Fibroblast of villous mesenchyme (primary cell): ENCODE data around the gene DAGLA. TPM values are rescaled to one million over a fixed set of nuclear protein-coding genes. Genes with fewer than 3 reads are reported as not detected.
A peak's percentile ranks its signal among the peaks of the same experiment; 100 is the strongest.

ENCODE experiments used
- DNase-seq: peaks from one replicate; pipeline ENCODE4 v3.0.0-alpha.2; 2010; ENCODE audit warnings: low read depth
- H3K4me3 ChIP-seq: 2 replicates; pipeline ENCODE4 v1.5.1; 2011; ENCODE audit warnings: low read depth, mild to moderate bottlenecking, low read length
- CTCF ChIP-seq: IDR thresholded peaks from 2 replicates; pipeline ENCODE4 v1.5.1; 2012; ENCODE audit warnings: low read depth, mild to moderate bottlenecking, low read length; ENCODE audit not compliant: insufficient read depth
- total RNA-seq: library from RNA; depleted of rRNA; stranded (reverse); fragments of >200 nt; gene quantifications from 2 replicates; pipeline ENCODE4 v1.2.3, GENCODE V29; 2012

Gene DAGLA
- total RNA-seq, 1 donor: 2.2 TPM

- no peak overlapping the region for H3K4me3 ChIP-seq
- TF ChIP-seq CTCF: no peak
- DNase-seq: peak; percentile 63
Measured at GRCh38 chr11:61766353-61766841, 86.2 kb downstream of the DAGLA start.

- TF ChIP-seq CTCF: no peak
- no peak overlapping the region for H3K4me3 ChIP-seq
- no peak for DNase-seq
Measured at GRCh38 chr11:61768376-61769076, 88.3 kb downstream of the DAGLA start.

- peak; percentile 53 for TF ChIP-seq CTCF
- peak; percentile 37 for DNase-seq
- H3K4me3 ChIP-seq: no peak overlapping the region
Measured at GRCh38 chr11:61769169-61769920, 89.2 kb downstream of the DAGLA start.

GRCh38 chr11:61769946-61770683, 89.9 kb downstream of the DAGLA start:
- DNase-seq: no peak
- no peak for TF ChIP-seq CTCF
- no peak overlapping the region for H3K4me3 ChIP-seq

- DNase-seq: no peak
- H3K4me3 ChIP-seq: no peak overlapping the region
- no peak for TF ChIP-seq CTCF
Measured at GRCh38 chr11:61771195-61771894, 91.2 kb downstream of the DAGLA start.

GRCh38 chr11:61771985-61772455, 91.8 kb downstream of the DAGLA start:
- no peak for TF ChIP-seq CTCF
- DNase-seq: no peak
- H3K4me3 ChIP-seq: no peak overlapping the region
